Measurements from ENCODE around the gene RNF26.
A peak's percentile ranks its signal among the peaks of the same experiment; 100 is the strongest.

Gene RNF26

GRCh38 chr11:119335655-119336543, 1.6 kb downstream of the RNF26 start:
- no peak for DNase-seq (ENCODE audit: low read depth in 1 of 2, low spot score in 1 of 2)

GRCh38 chr11:119336744-119337469, 2.6 kb downstream of the RNF26 start:
- no peak for DNase-seq (ENCODE audit: low read depth in 1 of 2, low spot score in 1 of 2)

- DNase-seq (ENCODE audit: low read depth in 1 of 2, low spot score in 1 of 2): no peak
Measured at GRCh38 chr11:119337581-119338317, 3.4 kb downstream of the RNF26 start.

GRCh38 chr11:119338318-119338890, 4.1 kb downstream of the RNF26 start:
- peak in 1 of 2 donors; percentile 62 for DNase-seq (ENCODE audit: low read depth in 1 of 2, low spot score in 1 of 2)

GRCh38 chr11:119338965-119339588, 4.8 kb downstream of the RNF26 start:
- DNase-seq (ENCODE audit: low read depth in 1 of 2, low spot score in 1 of 2): no peak

GRCh38 chr11:119339589-119340334, 5.4 kb downstream of the RNF26 start:
- no peak for DNase-seq (ENCODE audit: low read depth in 1 of 2, low spot score in 1 of 2)

GRCh38 chr11:119340335-119341221, 6.3 kb downstream of the RNF26 start, which contains the start of gene C1QTNF5:
Gene C1QTNF5 (minus strand): TSS chr11:119340883. CDS start chr11:119340397, 486 bp downstream.
- no peak for DNase-seq (ENCODE audit: low read depth in 1 of 2, low spot score in 1 of 2)

GRCh38 chr11:119341222-119342022, 7.1 kb downstream of the RNF26 start:
- no peak for DNase-seq (ENCODE audit: low read depth in 1 of 2, low spot score in 1 of 2)

- no peak for DNase-seq (ENCODE audit: low read depth in 1 of 2, low spot score in 1 of 2)
Measured at GRCh38 chr11:119342023-119342300, 7.6 kb downstream of the RNF26 start.

- DNase-seq (ENCODE audit: low read depth in 1 of 2, low spot score in 1 of 2): no peak
Measured at GRCh38 chr11:119342362-119343130, 8.2 kb downstream of the RNF26 start.

- DNase-seq (ENCODE audit: low read depth in 1 of 2, low spot score in 1 of 2): no peak
Measured at GRCh38 chr11:119343726-119344125, 9.4 kb downstream of the RNF26 start.

GRCh38 chr11:119344291-119345010, 10.1 kb downstream of the RNF26 start:
- DNase-seq (ENCODE audit: low read depth in 1 of 2, low spot score in 1 of 2): no peak

- DNase-seq (ENCODE audit: low read depth in 1 of 2, low spot score in 1 of 2): no peak
Measured at GRCh38 chr11:119345685-119346084, 11.4 kb downstream of the RNF26 start.

GRCh38 chr11:119346605-119347004, 12.3 kb downstream of the RNF26 start, which contains the start of gene MFRP:
Gene MFRP (minus strand): TSS chr11:119346705. CDS start chr11:119346513, 192 bp downstream.
- no peak for DNase-seq (ENCODE audit: low read depth in 1 of 2, low spot score in 1 of 2)

- no peak for DNase-seq (ENCODE audit: low read depth in 1 of 2, low spot score in 1 of 2)
Measured at GRCh38 chr11:119347242-119347641, 12.9 kb downstream of the RNF26 start.

- no peak for DNase-seq (ENCODE audit: low read depth in 1 of 2, low spot score in 1 of 2)
Measured at GRCh38 chr11:119347940-119348605, 13.7 kb downstream of the RNF26 start.
